Chondrocyte (in vitro differentiated cells): Measurements from ENCODE around the gene BCL2A1. TPM values are rescaled to one million over a fixed set of nuclear protein-coding genes. Genes with fewer than 3 reads are reported as not detected.

Experiments used
- DNase-seq: peaks from one replicate; pipeline ENCODE4 v3.0.0; 2021; ENCODE audit warnings: mixed read lengths, low spot score
- H3K27ac Mint-ChIP-seq: one replicate; pipeline ENCODE4 v1.8.0; 2021; ENCODE audit warnings: mild to moderate bottlenecking, moderate library complexity, mixed read lengths; ENCODE audit not compliant: unreplicated experiment
- H3K27me3 Mint-ChIP-seq: 2 replicates; pipeline ENCODE4 v1.8.0; 2021; ENCODE audit warnings: low read depth, mixed read lengths
- H3K36me3 Mint-ChIP-seq: 2 replicates; pipeline ENCODE4 v1.8.0; 2021; ENCODE audit warnings: low read depth, mixed read lengths
- H3K4me1 Mint-ChIP-seq: 2 replicates; pipeline ENCODE4 v1.8.0; 2021; ENCODE audit warnings: low read depth, mild to moderate bottlenecking, mixed read lengths
- H3K4me3 Mint-ChIP-seq: one replicate; pipeline ENCODE4 v1.8.0; 2021; ENCODE audit warnings: mild to moderate bottlenecking, moderate library complexity, mixed read lengths; ENCODE audit not compliant: unreplicated experiment
- H3K9me3 Mint-ChIP-seq: 2 replicates; pipeline ENCODE4 v1.8.0; 2021; ENCODE audit warnings: low read depth, mixed read lengths
- total RNA-seq: library from RNA; stranded (reverse); gene quantifications from 3 replicates; pipeline ENCODE4 v1.2.1, GENCODE V29; 2021
- TF ChIP-seq, protein P1 (sequence below): fragments of 200-600 bp; sonication (generic); IDR thresholded peaks from 2 replicates; pipeline ENCODE4 v1.5.0; 2021; ENCODE audit warnings: antibody characterized with exemption, mild to moderate bottlenecking, moderate library complexity

BCL2A1 gene
- total RNA-seq, 1 donor from 2014 or later, result not detected

DNA sequence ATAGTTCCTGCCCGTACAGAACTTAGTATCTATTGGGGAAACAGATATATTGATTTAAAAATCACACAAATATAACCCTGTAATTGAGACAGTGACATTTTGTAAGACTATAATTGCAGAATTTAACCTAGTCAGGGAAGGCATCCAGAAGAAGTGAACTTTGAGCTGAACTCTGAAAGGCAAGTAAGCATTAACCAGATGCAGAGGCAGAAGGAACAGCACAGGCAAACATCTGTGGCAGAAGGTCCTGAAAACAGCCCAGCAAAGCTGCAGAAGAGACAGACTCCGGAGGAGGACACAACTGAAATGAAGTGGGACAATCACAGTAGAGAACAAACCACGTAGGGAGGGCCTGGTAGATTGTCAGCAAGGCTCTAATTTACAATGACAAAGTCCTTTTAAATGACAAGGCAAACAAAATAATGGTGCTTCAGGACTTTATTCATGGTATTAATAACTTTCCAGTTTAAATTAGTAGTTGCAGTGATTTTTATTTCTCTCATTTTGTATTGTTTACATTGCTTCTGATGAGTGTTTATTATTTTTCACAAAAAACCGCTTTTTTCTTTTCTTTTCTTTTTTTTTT is 14.5 kb downstream of the BCL2A1 start:
- Mint-ChIP-seq H3K27me3 (no peaks in the 10 kb centered on the region), H3K9me3 (no peaks in the 10 kb centered on the region)

DNA sequence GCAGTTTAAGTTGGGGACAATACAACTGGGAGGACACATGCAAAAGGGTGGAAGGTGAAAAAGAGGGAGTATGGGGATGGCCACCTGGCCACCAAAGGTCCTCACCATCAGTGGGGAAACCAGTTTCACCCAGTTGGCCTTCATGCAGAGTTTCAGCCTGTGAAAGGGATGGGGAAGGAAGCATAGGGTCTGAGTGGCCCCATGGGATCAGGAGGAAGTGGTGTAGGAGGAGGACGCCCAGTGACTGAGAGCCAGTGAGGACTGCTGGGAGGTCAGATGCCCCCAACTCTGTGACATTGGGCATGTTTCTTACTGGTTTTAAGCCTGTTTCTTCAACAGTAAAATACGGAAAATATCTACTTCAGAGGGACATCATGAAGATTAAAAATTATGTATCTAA is 16.3 kb downstream of the BCL2A1 start:
- TF ChIP-seq, protein P1, sequence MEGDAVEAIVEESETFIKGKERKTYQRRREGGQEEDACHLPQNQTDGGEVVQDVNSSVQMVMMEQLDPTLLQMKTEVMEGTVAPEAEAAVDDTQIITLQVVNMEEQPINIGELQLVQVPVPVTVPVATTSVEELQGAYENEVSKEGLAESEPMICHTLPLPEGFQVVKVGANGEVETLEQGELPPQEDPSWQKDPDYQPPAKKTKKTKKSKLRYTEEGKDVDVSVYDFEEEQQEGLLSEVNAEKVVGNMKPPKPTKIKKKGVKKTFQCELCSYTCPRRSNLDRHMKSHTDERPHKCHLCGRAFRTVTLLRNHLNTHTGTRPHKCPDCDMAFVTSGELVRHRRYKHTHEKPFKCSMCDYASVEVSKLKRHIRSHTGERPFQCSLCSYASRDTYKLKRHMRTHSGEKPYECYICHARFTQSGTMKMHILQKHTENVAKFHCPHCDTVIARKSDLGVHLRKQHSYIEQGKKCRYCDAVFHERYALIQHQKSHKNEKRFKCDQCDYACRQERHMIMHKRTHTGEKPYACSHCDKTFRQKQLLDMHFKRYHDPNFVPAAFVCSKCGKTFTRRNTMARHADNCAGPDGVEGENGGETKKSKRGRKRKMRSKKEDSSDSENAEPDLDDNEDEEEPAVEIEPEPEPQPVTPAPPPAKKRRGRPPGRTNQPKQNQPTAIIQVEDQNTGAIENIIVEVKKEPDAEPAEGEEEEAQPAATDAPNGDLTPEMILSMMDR, result no peak
- Mint-ChIP-seq H3K36me3 (no peaks in the 10 kb centered on the region), H3K4me1 (no peaks in the 10 kb centered on the region), H3K9me3 (no peaks in the 10 kb centered on the region), H3K4me3 (no peak overlapping the region), H3K27ac (no peak overlapping the region), H3K27me3 (no peaks in the 10 kb centered on the region)
- no peak for DNase-seq

More for the DNA sequence above, 14.5 kb downstream of the BCL2A1 start:
- H3K4me1 Mint-ChIP-seq, result no peaks in the 10 kb centered on the region
- no peak overlapping the region for H3K27ac Mint-ChIP-seq
- DNase-seq, result no peak
- no peaks in the 10 kb centered on the region for H3K36me3 Mint-ChIP-seq
- TF ChIP-seq, protein P1, result no peak
- H3K4me3 Mint-ChIP-seq, result no peak overlapping the region

DNA sequence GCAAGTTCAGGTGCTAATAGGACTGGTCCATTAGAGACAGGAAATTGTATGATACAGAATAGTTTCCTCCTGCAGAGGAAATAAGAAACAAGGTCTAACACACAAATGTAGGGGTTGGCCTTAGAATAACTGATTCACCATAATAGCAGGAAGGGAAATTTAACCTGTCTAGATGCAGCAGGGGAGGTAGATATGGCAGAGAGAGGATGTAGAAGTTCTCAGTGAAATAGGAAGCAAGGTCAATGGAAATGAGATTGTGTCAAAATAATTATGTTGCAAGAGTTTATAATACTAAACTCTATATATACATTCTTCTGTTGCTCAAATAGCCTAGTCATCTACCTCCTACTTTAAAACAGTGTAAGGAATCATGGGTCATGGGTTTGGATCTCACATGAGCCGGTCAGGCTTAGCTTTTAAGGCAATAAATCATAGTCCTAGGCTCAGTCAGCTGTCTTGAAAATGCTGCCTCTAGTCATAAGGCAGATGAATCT is 17.0 kb downstream of the BCL2A1 start:
- DNase-seq, result no peak
- TF ChIP-seq, protein P1, result no peak
- Mint-ChIP-seq H3K4me1 (no peaks in the 10 kb centered on the region), H3K9me3 (no peaks in the 10 kb centered on the region), H3K27ac (no peak overlapping the region), H3K27me3 (no peaks in the 10 kb centered on the region), H3K36me3 (no peaks in the 10 kb centered on the region), H3K4me3 (no peak overlapping the region)

DNA sequence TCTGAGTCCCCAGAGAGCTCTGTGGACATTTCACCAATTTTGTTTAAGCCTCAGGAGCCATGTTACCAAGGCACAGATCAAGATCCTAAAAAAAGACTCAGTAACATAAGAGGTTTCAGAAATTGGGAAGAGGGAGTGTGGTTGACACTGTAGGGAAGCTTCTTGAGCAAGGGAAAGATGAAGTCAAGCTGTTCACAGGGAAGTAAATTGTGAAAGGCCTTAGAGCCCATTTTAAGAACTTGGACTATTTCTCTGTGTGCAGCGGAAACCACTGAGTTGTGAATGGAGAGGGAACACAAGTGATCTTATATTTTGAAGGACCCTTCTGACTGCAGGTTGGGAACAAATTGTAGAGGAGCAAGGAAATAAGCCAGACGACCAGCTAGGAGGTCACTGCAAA is 18.7 kb downstream of the BCL2A1 start:
- H3K9me3 Mint-ChIP-seq, result no peaks in the 10 kb centered on the region
- no peaks in the 10 kb centered on the region for H3K36me3 Mint-ChIP-seq
- no peak for DNase-seq
- TF ChIP-seq, protein P1, result no peak
- no peak overlapping the region for H3K4me3 Mint-ChIP-seq
- H3K4me1 Mint-ChIP-seq, result peaks cover 4% of the 10 kb centered on the region
- no peak overlapping the region for H3K27ac Mint-ChIP-seq
- H3K27me3 Mint-ChIP-seq, result no peaks in the 10 kb centered on the region

DNA sequence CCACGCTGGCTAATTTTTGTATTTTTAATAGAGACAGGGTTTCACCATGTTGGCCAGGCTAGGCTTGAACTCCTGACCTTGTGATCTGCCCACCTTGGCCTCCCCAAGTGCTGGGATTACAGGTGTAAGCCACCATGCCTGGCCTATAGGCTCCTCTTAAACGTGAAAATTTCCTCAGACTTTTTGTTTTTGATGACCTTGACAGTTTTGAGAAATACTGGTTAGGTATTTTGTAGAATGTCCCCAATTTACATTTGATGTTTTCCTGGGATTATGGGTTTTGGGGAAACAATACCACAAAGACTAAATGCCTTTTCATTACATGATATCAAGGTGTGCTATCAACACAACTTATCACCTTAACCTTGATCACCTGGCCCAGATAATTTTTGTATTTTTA is 20.7 kb downstream of the BCL2A1 start:
- peaks cover 4% of the 10 kb centered on the region for H3K4me1 Mint-ChIP-seq
- H3K27me3 Mint-ChIP-seq, result no peaks in the 10 kb centered on the region
- TF ChIP-seq, protein P1, result no peak
- no peak overlapping the region for H3K4me3 Mint-ChIP-seq
- DNase-seq, result no peak
- H3K9me3 Mint-ChIP-seq, result no peaks in the 10 kb centered on the region
- H3K36me3 Mint-ChIP-seq, result no peaks in the 10 kb centered on the region
- no peak overlapping the region for H3K27ac Mint-ChIP-seq
